ENCODE measurements around the gene GH2.
"Not testable (repeated sequence)": the region's sequence is repeated elsewhere in the genome, so short reads cannot be mapped to it uniquely, and the experiment has no call there.

The GH2 gene

GRCh38 chr17:63881337-63881736 is 407 bp downstream of the GH2 start:
- H3K9me3 ChIP-seq; H3K27ac ChIP-seq; DNase-seq; H3K4me1 ChIP-seq; H3K36me3 ChIP-seq; intact Hi-C loops (cut with DNase I; ENCODE audit: low total_unique reads); H3K4me3 ChIP-seq: not testable (repeated sequence)
- peaks cover 0 to 26% of the 10 kb centered on the region in 2 donors for H3K27me3 ChIP-seq

DNA sequence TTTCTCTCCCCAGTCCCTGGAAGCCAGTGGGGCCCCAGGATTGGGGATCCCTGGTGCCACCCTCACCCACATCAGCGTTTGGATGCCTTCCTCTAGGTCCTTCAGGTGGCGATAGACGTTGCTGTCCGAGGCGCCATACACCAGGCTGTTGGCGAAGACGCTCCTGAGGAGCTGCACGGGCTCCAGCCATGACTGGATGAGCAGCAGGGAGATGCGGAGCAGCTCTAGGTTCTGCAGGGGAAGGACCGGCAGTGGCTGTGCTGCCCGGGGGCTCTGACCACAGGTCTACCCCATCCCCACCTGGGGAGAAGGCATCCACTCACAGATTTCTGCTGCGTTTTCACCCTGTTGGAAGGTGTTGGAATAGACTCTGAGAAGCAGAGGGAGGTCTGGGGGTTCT is 1.0 kb downstream of the GH2 start:
- H3K4me3 ChIP-seq = no peak overlapping the region
- no peak for TF ChIP-seq CTCF (IDR thresholded peaks at IDR 0.05)
- H3K4me1 ChIP-seq = no peaks in the 10 kb centered on the region
- DNase-seq = no peak
- H3K27me3 ChIP-seq = peaks cover 0 to 26% of the 10 kb centered on the region in 2 donors
- H3K27ac ChIP-seq = no peak overlapping the region
- H3K9me3 ChIP-seq = no peaks in the 10 kb centered on the region
- H3K36me3 ChIP-seq = no peaks in the 10 kb centered on the region
- intact Hi-C loops (cut with DNase I; ENCODE audit: low total_unique reads) = no loop called here

GRCh38 chr17:63878413-63878812 is 3.3 kb downstream of the GH2 start:
- H3K4me3 ChIP-seq; H3K4me1 ChIP-seq; DNase-seq; H3K36me3 ChIP-seq; H3K27ac ChIP-seq; H3K9me3 ChIP-seq; intact Hi-C loops (cut with DNase I; ENCODE audit: low total_unique reads): not testable (repeated sequence)
- H3K27me3 ChIP-seq = peaks cover 0 to 26% of the 10 kb centered on the region in 2 donors

GRCh38 chr17:63874693-63875092 is 7.1 kb downstream of the GH2 start:
- H3K27me3 ChIP-seq; H3K4me1 ChIP-seq; DNase-seq; H3K27ac ChIP-seq; H3K36me3 ChIP-seq; intact Hi-C loops (cut with DNase I; ENCODE audit: low total_unique reads); H3K9me3 ChIP-seq; H3K4me3 ChIP-seq: not testable (repeated sequence)

DNA sequence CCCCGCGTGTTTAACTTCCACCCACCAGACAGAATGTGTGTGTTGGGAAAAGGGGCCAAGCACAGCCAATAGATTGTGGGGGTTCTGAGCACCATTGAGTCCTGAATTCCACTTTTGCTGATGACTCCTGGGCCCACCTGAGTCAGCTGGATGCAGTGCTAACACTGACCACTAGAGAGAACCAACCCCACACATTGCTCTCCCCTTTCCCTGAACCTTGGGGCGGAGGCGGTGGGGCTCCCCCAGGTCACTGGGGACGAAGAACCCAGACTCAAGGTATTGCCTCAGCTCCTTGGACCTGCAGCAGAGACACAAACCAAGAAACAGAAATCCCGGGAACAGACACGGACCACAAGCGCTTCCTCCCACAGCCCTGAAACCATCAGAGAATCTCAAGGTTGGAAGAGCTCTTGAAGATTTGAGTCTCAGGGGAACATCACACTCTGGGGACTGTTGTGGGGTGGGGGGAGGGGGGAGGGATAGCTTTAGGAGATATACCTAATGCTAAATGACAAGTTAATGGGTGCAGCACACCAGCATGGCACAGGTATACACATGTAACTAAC is 7.6 kb downstream of the GH2 start:
- DNase-seq; H3K27ac ChIP-seq; H3K9me3 ChIP-seq; H3K4me3 ChIP-seq; H3K4me1 ChIP-seq; H3K27me3 ChIP-seq; H3K36me3 ChIP-seq; intact Hi-C loops (cut with DNase I; ENCODE audit: low total_unique reads): not testable (repeated sequence)

GRCh38 chr17:63873577-63873976 is 8.2 kb downstream of the GH2 start, which contains the start of gene CSH2:
TSS of gene CSH2 (minus strand) at chr17:63873677. CDS start at chr17:63873614, 63 bp downstream.
- H3K27ac ChIP-seq; H3K27me3 ChIP-seq; H3K4me1 ChIP-seq; H3K4me3 ChIP-seq; intact Hi-C loops (cut with DNase I; ENCODE audit: low total_unique reads); H3K9me3 ChIP-seq; H3K36me3 ChIP-seq; DNase-seq: not testable (repeated sequence)

DNA sequence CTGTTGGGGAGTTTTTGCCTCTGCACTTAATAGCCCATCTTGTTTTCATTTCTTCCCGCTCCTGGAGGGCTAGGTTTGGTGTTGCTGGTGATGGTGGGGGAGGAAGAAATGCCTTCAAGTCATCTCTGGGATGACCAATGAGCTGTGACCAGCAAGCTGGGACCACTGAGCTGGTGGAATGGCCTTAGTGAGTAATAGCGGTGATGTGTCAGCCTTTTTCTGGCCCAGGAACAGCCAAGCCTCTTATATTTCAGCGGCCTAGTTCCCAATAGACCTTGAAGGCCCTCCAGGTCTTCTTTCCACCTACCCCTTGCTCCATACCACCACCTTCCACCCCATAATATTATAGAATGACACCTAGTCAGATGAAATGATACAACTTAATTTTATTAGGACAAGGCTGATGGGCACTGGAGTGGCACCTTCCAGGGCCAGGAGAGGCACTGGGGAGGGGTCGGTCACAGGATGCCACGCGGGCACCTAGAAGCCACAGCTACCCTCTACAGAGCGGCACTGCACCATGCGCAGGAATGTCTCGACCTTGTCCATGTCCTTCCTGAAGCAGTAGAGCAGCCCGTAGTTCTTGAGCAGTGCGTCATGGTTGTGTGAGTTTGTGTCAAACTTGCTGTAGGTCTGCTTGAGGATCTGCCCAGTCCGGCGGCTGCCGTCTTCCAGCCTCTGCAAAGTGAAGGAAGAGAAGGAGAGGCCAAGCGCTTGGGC is 9.9 kb downstream of the GH2 start:
- H3K9me3 ChIP-seq; DNase-seq; H3K4me1 ChIP-seq; H3K27ac ChIP-seq; H3K27me3 ChIP-seq; intact Hi-C loops (cut with DNase I; ENCODE audit: low total_unique reads); H3K4me3 ChIP-seq; H3K36me3 ChIP-seq: not testable (repeated sequence)

- H3K4me3 ChIP-seq; H3K9me3 ChIP-seq; H3K4me1 ChIP-seq; intact Hi-C loops (cut with DNase I; ENCODE audit: low total_unique reads); H3K27me3 ChIP-seq; H3K27ac ChIP-seq; DNase-seq; H3K36me3 ChIP-seq: not testable (repeated sequence)
Measured at GRCh38 chr17:63870292-63870665, 11.5 kb downstream of the GH2 start.

DNA sequence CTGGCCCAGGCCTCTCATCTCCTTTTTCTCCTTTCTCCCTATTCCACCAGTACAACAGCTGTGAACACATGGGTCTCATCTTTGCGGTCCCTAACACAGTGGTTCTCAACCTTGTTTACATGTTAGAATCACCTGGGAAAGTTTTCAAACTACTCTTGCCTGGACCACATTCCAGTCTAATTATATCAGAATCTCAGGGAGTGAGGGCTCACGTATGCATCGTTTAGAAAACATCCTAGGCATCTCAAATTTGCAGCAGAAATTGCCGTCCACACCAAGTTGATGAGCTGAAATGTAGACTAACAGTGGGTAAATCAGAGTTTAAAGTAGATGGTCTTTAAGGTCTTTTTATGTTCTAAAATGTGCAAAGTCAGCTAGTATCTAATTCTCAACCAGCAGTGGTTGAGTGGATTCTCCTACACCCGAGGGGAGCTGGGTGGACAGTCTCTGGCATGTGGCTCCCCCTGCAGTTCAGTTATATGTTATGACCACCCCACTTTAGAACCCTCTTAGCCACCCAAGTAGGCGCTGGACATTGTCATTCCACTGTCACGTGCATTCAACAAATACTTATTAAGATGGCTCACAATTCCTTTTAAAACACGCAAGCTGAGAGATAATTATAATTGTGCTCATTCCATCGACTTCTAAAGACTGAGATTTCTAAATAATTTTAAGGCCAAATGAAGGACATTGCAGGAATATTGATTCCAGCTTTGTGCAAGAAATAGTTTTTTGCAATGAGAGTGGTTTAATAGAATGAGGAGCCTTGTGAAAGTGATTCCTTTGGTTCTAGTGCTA is 12.1 kb downstream of the GH2 start:
- not testable (repeated sequence) for H3K36me3 ChIP-seq, DNase-seq

GRCh38 chr17:63866625-63867024 is 15.1 kb downstream of the GH2 start:
- not testable (repeated sequence) for H3K4me3 ChIP-seq, H3K9me3 ChIP-seq, DNase-seq, H3K4me1 ChIP-seq, H3K27ac ChIP-seq, H3K27me3 ChIP-seq, H3K36me3 ChIP-seq
- intact Hi-C loops (cut with DNase I; ENCODE audit: low total_unique reads) = loop anchor here (5.0 kb wide), 1 partner anchor 439 kb away; no protein-coding TSS in a partner anchor

More for the DNA sequence above, 12.1 kb downstream of the GH2 start:
- H3K4me1 ChIP-seq, H3K27ac ChIP-seq, H3K27me3 ChIP-seq, H3K4me3 ChIP-seq, H3K9me3 ChIP-seq: not testable (repeated sequence)
- intact Hi-C loops (cut with DNase I; ENCODE audit: low total_unique reads) = loop anchor here (5.0 kb wide), 1 partner anchor 442 kb away; no protein-coding TSS in a partner anchor
